ENCODE data around the gene SETD9.
A peak's percentile ranks its signal among the peaks of the same experiment; 100 is the strongest.

SETD9 gene, protein sequence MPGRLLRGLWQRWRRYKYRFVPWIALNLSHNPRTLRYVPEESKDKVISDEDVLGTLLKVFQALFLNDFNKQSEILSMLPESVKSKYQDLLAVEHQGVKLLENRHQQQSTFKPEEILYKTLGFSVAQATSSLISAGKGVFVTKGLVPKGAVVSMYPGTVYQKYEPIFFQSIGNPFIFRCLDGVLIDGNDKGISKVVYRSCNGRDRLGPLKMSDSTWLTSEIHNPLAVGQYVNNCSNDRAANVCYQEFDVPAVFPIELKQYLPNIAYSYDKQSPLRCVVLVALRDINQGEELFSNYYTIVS

DNA sequence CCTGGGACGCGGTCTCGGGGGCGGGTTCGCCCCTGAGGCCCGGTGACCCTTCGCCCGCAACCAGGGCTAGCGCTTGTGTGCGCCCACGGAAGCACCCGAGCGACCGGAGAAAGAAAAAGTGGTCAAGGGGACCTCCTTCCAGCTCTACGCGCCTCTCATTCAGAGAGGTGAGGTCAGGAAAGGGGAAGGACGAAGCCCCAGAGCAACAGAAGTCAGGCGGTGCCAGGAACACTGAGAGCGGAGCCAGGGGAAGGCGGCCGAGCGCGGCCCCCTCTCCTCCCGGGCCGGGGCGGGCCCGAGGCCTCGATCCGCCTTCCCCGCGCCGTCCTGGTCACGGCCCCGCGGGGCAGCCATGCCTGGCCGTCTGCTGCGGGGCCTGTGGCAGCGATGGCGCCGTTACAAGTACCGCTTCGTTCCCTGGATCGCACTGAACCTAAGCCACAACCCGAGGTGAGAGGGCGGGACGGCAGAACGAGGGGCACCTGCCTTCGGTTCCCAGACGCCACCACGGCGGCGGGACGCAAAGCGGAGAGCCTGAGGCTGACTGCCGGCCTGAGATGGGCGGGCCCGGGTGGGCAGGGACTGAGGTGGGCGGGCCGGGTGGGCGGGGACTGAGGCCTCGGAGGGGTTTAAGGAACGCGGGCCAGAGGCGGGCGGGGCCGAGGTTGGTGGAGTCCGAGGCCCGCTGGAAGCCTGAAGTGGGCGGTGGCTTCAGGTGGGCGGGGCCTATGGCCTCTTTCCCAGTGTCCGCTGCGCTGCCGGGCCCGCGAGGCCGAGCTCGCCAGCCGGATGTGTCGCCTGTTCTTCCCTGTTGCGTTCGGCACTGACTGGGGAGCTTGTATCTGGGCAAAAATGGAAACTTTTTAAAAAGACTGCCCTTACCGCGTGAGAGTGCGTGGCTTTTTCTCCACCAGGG, at the start of gene SETD9:
Gene SETD9 (plus strand): TSS at position 303 of the 916 bp plus-strand sequence. CDS start 50 bp downstream, at position 353.
- no peaks in the 10 kb centered on the region for H3K27me3 ChIP-seq (ENCODE audit: control insufficient read depth, insufficient read depth, low read length)
- H3K9ac ChIP-seq (ENCODE audit: low read length): peak within 1 kb of the TSS; percentile 95
- H3K4me3 ChIP-seq (ENCODE audit: low read length): peak within 1 kb of the TSS; percentile 98
- H3K4me1 ChIP-seq (ENCODE audit: control insufficient read depth, insufficient read depth, low read length): no peaks in the 10 kb centered on the region
- H3K36me3 ChIP-seq (ENCODE audit: control insufficient read depth, insufficient read depth, low read length): no peaks in the 10 kb centered on the region
- H3K9me3 ChIP-seq (ENCODE audit: control insufficient read depth, low read length): no peaks in the 10 kb centered on the region

DNA sequence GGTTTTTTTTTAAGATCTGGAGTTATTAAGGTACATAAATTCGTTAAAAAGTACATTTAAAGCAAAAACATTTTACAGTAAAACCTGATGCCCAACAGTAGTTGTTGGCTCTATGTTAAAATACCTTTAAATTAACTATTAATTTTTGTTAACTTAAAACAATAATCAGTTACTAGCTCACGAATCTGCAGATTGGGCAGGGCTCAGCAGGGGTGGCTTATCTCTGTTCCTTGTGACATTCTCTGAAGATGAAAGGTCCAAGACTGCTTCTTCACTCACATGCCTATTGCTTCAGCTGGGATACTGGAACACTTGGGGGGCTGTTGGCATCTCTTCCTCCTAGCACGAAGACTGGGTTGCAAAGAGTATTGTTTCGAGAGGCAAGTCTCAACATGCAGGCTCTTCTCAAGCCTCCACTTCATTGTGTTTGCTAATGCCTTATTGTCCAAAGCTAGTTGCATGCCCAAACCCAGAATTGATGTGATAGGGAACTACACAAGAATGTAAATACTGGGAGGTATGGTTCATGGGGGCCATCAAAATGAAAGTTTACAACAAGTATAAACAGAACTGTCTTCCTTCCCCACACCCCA, 47.4 kb upstream of the SETD9 start:
- Histone ChIP-seq H3K9ac (ENCODE audit: low read length) (no peak overlapping the region), H3K36me3 (ENCODE audit: control insufficient read depth, insufficient read depth, low read length) (no peaks in the 10 kb centered on the region), H3K9me3 (ENCODE audit: control insufficient read depth, low read length) (no peaks in the 10 kb centered on the region), H3K4me1 (ENCODE audit: control insufficient read depth, insufficient read depth, low read length) (no peaks in the 10 kb centered on the region), H3K27me3 (ENCODE audit: control insufficient read depth, insufficient read depth, low read length) (no peaks in the 10 kb centered on the region), H3K4me3 (ENCODE audit: low read length) (no peak overlapping the region)

DNA sequence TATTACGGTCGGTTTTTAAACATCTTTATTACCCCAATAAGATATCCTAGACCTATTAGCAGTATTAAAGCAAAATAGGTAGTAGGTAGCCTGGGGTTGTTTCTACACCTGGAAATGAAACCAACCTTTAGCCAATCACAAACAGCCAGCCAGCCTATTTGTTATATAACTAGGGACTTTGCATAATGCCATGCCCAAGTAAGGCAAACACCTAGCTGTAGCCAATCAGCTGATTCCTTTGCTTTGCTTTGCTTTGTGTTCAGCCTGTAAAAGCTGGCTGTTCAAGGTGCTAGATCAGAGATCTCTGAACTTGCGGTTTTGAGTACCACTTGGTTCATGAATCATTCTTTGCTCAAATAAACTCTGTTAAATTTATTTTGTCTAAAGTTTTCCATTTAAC, 46.5 kb upstream of the SETD9 start:
- H3K9me3 ChIP-seq (ENCODE audit: control insufficient read depth, low read length): no peaks in the 10 kb centered on the region
- no peaks in the 10 kb centered on the region for H3K27me3 ChIP-seq (ENCODE audit: control insufficient read depth, insufficient read depth, low read length)
- no peak overlapping the region for H3K9ac ChIP-seq (ENCODE audit: low read length)
- H3K4me3 ChIP-seq (ENCODE audit: low read length): no peak overlapping the region
- no peaks in the 10 kb centered on the region for H3K36me3 ChIP-seq (ENCODE audit: control insufficient read depth, insufficient read depth, low read length)
- H3K4me1 ChIP-seq (ENCODE audit: control insufficient read depth, insufficient read depth, low read length): no peaks in the 10 kb centered on the region

DNA sequence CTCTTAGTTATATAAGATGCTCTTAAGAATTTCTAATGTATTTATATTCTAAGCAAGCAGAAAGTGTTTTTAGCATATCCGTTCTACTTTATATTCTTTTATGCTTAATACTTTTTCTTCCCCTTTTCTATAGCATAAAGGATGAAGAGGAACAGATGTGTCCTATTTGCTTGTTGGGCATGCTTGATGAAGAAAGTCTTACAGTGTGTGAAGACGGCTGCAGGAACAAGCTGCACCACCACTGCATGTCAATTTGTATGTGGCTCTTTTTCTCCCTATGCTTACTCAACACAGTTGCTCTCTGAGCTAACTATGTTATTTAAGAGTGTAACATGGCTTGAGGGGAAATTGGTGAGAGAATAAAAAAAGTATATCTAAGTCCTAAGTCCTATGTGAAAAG, 37.6 kb upstream of the SETD9 start:
- Histone ChIP-seq H3K27me3 (ENCODE audit: control insufficient read depth, insufficient read depth, low read length) (no peaks in the 10 kb centered on the region), H3K9me3 (ENCODE audit: control insufficient read depth, low read length) (no peaks in the 10 kb centered on the region), H3K36me3 (ENCODE audit: control insufficient read depth, insufficient read depth, low read length) (peaks cover 4% of the 10 kb centered on the region), H3K4me1 (ENCODE audit: control insufficient read depth, insufficient read depth, low read length) (no peaks in the 10 kb centered on the region), H3K4me3 (ENCODE audit: low read length) (no peak overlapping the region), H3K9ac (ENCODE audit: low read length) (no peak overlapping the region)

DNA sequence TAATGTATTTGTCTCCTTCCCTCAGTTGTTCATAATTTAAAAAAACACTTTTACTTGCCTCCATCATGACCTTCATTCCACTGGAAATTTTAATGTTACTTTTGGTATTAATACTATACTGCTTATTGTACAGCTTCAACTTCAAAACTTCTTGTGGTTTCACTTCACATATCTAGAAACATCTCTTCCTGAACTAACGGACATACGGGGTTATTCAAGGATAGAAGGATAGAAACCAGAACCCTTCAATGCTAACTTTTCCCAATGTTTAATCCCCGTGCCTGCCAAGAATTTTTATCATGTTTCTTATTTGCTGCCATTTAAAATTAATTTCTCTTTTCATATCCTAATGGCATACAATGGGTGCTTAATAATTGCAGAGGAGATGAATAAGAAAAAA, 36.3 kb upstream of the SETD9 start:
- peaks cover 4% of the 10 kb centered on the region for H3K36me3 ChIP-seq (ENCODE audit: control insufficient read depth, insufficient read depth, low read length)
- no peak overlapping the region for H3K9ac ChIP-seq (ENCODE audit: low read length)
- H3K4me1 ChIP-seq (ENCODE audit: control insufficient read depth, insufficient read depth, low read length): no peaks in the 10 kb centered on the region
- no peak overlapping the region for H3K4me3 ChIP-seq (ENCODE audit: low read length)
- H3K27me3 ChIP-seq (ENCODE audit: control insufficient read depth, insufficient read depth, low read length): no peaks in the 10 kb centered on the region
- no peaks in the 10 kb centered on the region for H3K9me3 ChIP-seq (ENCODE audit: control insufficient read depth, low read length)

DNA sequence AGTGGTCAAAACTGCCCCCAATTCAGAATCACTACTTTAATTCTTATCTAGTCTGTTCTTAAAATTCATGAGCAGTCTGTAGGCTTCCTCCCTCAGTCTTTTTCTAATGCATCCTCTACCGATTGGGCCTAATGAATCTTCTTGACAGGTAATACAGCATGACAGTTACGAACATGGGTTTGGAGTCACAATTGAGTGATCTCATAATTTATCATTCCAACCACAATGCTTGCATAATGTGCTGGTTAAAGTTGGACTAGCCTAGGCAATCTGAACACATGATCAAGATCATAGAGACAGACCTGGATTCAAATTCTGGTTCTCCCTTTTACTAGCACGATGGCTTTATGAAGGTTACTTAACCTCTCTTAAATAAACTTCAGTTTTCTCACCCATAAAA, 33.1 kb upstream of the SETD9 start:
- H3K27me3 ChIP-seq (ENCODE audit: control insufficient read depth, insufficient read depth, low read length): no peaks in the 10 kb centered on the region
- H3K9me3 ChIP-seq (ENCODE audit: control insufficient read depth, low read length): no peaks in the 10 kb centered on the region
- H3K4me1 ChIP-seq (ENCODE audit: control insufficient read depth, insufficient read depth, low read length): no peaks in the 10 kb centered on the region
- no peak overlapping the region for H3K9ac ChIP-seq (ENCODE audit: low read length)
- H3K4me3 ChIP-seq (ENCODE audit: low read length): no peak overlapping the region
- H3K36me3 ChIP-seq (ENCODE audit: control insufficient read depth, insufficient read depth, low read length): peaks cover 4% of the 10 kb centered on the region

DNA sequence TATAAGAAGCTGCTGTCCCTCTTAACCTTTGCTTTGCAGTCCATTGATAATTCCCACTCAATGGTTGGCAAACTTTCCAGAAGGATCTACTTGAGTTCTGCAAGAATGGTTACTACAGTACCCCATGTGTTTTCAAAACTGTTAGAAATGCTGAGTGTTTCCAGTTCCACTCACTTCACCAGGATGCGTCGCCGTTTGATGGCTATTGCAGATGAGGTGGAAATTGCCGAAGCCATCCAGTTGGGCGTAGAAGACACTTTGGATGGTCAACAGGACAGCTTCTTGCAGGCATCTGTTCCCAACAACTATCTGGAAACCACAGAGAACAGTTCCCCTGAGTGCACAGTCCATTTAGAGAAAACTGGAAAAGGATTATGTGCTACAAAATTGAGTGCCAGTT, 27.8 kb upstream of the SETD9 start:
- H3K9ac ChIP-seq (ENCODE audit: low read length): no peak overlapping the region

DNA sequence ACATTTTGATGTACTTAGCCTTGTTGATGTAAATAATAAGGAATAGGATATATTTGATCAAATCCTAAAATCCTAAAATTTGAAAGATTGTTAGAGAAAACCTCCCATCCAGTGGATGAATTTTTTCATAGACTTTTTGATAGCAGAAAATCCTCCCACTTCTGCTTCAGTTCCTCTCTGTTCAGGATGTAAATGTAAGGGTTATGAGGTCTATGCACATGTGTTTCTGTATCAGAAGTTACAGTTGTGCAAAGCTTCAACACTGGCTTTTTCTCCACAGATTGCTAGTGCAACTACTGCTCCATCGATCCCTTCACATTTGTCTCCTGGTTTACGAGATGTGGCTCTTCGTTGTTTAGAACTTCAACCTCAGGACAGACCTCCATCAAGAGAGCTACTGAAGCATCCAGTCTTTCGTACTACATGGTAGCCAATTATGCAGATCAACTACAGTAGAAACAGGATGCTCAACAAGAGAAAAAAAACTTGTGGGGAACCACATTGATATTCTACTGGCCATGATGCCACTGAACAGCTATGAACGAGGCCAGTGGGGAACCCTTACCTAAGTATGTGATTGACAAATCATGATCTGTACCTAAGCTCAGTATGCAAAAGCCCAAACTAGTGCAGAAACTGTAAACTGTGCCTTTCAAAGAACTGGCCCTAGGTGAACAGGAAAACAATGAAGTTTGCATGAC, 16.0 kb upstream of the SETD9 start:
- Histone ChIP-seq H3K4me3 (ENCODE audit: low read length) (no peak overlapping the region), H3K9ac (ENCODE audit: low read length) (no peak overlapping the region), H3K9me3 (ENCODE audit: control insufficient read depth, low read length) (no peaks in the 10 kb centered on the region), H3K36me3 (ENCODE audit: control insufficient read depth, insufficient read depth, low read length) (no peaks in the 10 kb centered on the region), H3K27me3 (ENCODE audit: control insufficient read depth, insufficient read depth, low read length) (no peaks in the 10 kb centered on the region), H3K4me1 (ENCODE audit: control insufficient read depth, insufficient read depth, low read length) (no peaks in the 10 kb centered on the region)

More for the DNA sequence above, 27.8 kb upstream of the SETD9 start:
- H3K27me3 ChIP-seq (ENCODE audit: control insufficient read depth, insufficient read depth, low read length): no peaks in the 10 kb centered on the region
- H3K9me3 ChIP-seq (ENCODE audit: control insufficient read depth, low read length): no peaks in the 10 kb centered on the region
- peaks cover 9% of the 10 kb centered on the region for H3K36me3 ChIP-seq (ENCODE audit: control insufficient read depth, insufficient read depth, low read length)
- no peak overlapping the region for H3K4me3 ChIP-seq (ENCODE audit: low read length)
- H3K4me1 ChIP-seq (ENCODE audit: control insufficient read depth, insufficient read depth, low read length): no peaks in the 10 kb centered on the region

DNA sequence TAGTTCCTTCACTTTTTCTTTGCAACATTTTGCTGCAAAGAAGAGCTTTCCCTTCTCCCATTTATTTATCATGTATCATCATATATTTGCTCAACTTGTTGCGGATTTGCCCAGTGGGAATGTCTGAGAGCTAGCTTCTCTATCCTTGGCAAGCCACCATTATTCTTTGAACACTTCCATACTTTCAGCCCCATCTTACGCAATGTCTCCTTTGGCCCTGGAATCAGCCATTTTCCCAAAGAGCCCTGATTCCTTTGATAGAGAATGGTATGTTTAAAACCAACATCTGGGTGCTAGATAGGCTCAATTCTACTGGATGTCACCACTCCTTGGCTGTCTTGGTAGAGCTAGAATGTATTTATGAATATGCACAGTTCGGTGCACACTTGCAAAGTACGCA, 12.6 kb upstream of the SETD9 start:
- Histone ChIP-seq H3K9ac (ENCODE audit: low read length) (no peak overlapping the region), H3K4me3 (ENCODE audit: low read length) (no peak overlapping the region), H3K27me3 (ENCODE audit: control insufficient read depth, insufficient read depth, low read length) (no peaks in the 10 kb centered on the region), H3K9me3 (ENCODE audit: control insufficient read depth, low read length) (no peaks in the 10 kb centered on the region), H3K4me1 (ENCODE audit: control insufficient read depth, insufficient read depth, low read length) (no peaks in the 10 kb centered on the region), H3K36me3 (ENCODE audit: control insufficient read depth, insufficient read depth, low read length) (no peaks in the 10 kb centered on the region)

DNA sequence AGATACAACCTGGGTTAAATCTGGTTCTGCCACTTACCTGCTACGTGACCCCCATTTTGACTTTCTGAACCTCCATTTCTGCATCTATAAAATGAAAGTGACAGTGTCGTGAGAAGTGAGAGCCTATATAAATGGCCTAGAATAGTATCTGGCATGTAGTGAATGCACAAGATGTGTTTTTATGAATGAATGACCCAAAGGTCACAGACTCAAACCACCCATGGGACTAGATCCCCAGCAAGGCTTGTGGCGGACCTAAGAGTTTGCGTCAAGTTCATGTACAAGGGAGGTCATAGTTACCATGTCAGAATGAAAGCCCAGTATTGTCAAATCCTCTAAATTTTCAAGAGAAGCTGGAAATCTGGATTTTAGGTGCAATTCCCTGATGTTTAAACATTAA, 11.2 kb upstream of the SETD9 start:
- Histone ChIP-seq H3K9ac (ENCODE audit: low read length) (no peak overlapping the region), H3K9me3 (ENCODE audit: control insufficient read depth, low read length) (no peaks in the 10 kb centered on the region), H3K4me1 (ENCODE audit: control insufficient read depth, insufficient read depth, low read length) (no peaks in the 10 kb centered on the region), H3K4me3 (ENCODE audit: low read length) (no peak overlapping the region), H3K27me3 (ENCODE audit: control insufficient read depth, insufficient read depth, low read length) (no peaks in the 10 kb centered on the region), H3K36me3 (ENCODE audit: control insufficient read depth, insufficient read depth, low read length) (no peaks in the 10 kb centered on the region)

DNA sequence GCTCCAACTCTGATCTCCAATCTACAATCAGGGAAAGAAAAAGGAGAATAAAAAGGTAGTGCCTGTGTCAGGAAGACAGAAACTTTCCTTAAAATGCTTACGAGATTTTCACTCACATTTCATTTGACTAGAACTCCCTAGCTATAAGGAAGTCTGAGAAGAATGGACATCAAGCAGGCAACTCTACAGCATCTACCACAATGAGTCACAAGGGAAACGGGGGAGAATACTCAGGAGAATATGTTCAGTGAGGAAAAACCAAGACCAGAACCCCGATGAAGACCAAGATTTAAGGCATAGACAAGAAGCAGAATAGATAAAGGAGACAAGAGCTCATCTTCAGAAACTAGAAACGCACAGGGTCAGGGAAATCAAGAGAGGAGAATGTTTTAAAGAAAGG, 9.0 kb upstream of the SETD9 start:
- no peaks in the 10 kb centered on the region for H3K4me1 ChIP-seq (ENCODE audit: control insufficient read depth, insufficient read depth, low read length)
- H3K4me3 ChIP-seq (ENCODE audit: low read length): no peak overlapping the region
- H3K36me3 ChIP-seq (ENCODE audit: control insufficient read depth, insufficient read depth, low read length): no peaks in the 10 kb centered on the region

More for the DNA sequence above, 9.0 kb upstream of the SETD9 start:
- no peaks in the 10 kb centered on the region for H3K27me3 ChIP-seq (ENCODE audit: control insufficient read depth, insufficient read depth, low read length)
- H3K9ac ChIP-seq (ENCODE audit: low read length): no peak overlapping the region
- no peaks in the 10 kb centered on the region for H3K9me3 ChIP-seq (ENCODE audit: control insufficient read depth, low read length)

Data from mucosa of stomach (tissue), 1 donor.